Upper lobe of left lung (tissue), 6 donors: Measurements from ENCODE around the gene MGAT4A. TPM values are rescaled to one million over a fixed set of nuclear protein-coding genes. Genes with fewer than 3 reads are reported as not detected.
"Not testable (repeated sequence)": the region's sequence is repeated elsewhere in the genome, so short reads cannot be mapped to it uniquely, and the experiment has no call there.

Experiments
- ATAC-seq, 2 donors: fragments of 200-7000 bp; cut with Tn5 transposase; one replicate each; pipeline ENCODE4 v1.9.1; 2022; ENCODE audit warnings: mild to moderate bottlenecking in 2 of 2, moderate library complexity in 2 of 2; ENCODE audit not compliant: low FRiP score in 2 of 2
- DNase-seq, 2 donors: peaks; one replicate each; pipeline ENCODE4 v3.0.0-alpha.2; 2019 to 2020
- H3K27ac ChIP-seq, 4 donors: fragments of 200-600 bp; sonication (generic); one replicate each; pipeline ENCODE4 v1.5.1; 2016 to 2019
- H3K27me3 ChIP-seq, 4 donors: fragments of 200-600 bp; sonication (generic); one replicate each; pipeline ENCODE4 v1.5.1; 2017 to 2019
- H3K36me3 ChIP-seq, 4 donors: fragments of 200-600 bp; sonication (generic); one replicate each; pipeline ENCODE4 v1.5.1; 2016 to 2019
- H3K4me1 ChIP-seq, 4 donors: fragments of 200-600 bp; sonication (generic); one replicate each; pipeline ENCODE4 v1.5.1; 2018 to 2019
- H3K4me3 ChIP-seq, 4 donors: fragments of 200-600 bp; sonication (generic); one replicate each; pipeline ENCODE4 v1.5.1; 2017 to 2019; ENCODE audit warnings: mild to moderate bottlenecking in 2 of 4, moderate library complexity in 1 of 4
- H3K9me3 ChIP-seq, 4 donors: fragments of 200-600 bp; sonication (generic); one replicate each; pipeline ENCODE4 v1.5.1; 2018 to 2019
- EP300 ChIP-seq, 4 donors: sonication (generic); formaldehyde crosslinking; IDR thresholded peaks; one replicate each; pipeline ENCODE4 v1.5.1; 2017; ENCODE audit warnings: antibody characterized with exemption in 4 of 4, control low read depth in 2 of 4
- POLR2A ChIP-seq, 4 donors: fragments of 450-650 bp; IDR thresholded peaks; one replicate each; pipeline ENCODE4 v1.5.1; 2016 to 2017; ENCODE audit warnings: antibody characterized with exemption in 4 of 4, mild to moderate bottlenecking in 2 of 4
- POLR2AphosphoS5 ChIP-seq, 2 donors: sonication (generic); formaldehyde crosslinking; IDR thresholded peaks; one replicate each; pipeline ENCODE4 v1.5.1; 2017; ENCODE audit warnings: antibody characterized with exemption in 2 of 2
- WGBS, 2 donors: methylation state at CpG; one replicate each; pipeline ENCODE4 v1.1.5; 2017 to 2018; 5-methylcytosine and 5-hydroxymethylcytosine counted together
- total RNA-seq, 6 donors: library from RNA; depleted of rRNA in 4 of 6; stranded (reverse); fragments of >200 nt in 4 of 6; gene quantifications; one replicate each; pipeline versions ENCODE4 v1.1.0 to v1.2.1, GENCODE V29; 2016 to 2021
- TF ChIP-seq, protein P1 (sequence below), 6 experiments: fragments of 450-650 bp in 4 of 6; fragments of 200-600 bp in 2 of 6; sonication (generic) in 2 of 6; IDR thresholded peaks; one replicate each; pipeline ENCODE4 v1.5.1; 2016 to 2019; ENCODE audit warnings: antibody characterized with exemption in 6 of 6
- donor health status: DM: no; HTN: no; CAD: no; lungs with moderate emphysema.
- donor health status: DM: no; HTN: yes; CAD: no; lungs with severe emphysema.

MGAT4A gene
- total RNA-seq, 6 donors from 2014 or later: 28.4 to 69.6 (median 53.6) TPM

DNA sequence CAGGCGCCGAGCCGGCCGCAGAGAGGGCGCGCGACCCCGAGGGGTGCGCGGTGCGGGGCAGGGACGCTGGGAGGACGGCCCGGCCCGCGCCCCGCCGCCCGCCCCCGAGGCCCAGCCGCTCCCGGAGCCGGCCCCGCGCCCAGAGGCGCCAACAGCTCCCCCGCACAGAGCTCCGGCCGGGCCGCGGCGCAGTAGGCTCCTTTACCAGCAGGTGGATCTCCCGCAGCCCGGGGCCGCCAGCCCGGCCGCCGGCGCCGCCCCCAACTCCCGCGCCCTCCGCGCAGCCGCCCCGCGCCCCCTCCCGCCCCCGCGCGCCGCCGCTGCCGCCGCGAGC lies 258 bp downstream of the MGAT4A start:
- ATAC-seq: peak; percentile 25 to 68
- H3K4me1 ChIP-seq: peaks cover 30 to 59% (median 37%) of the 10 kb centered on the region in 4 donors
- TF ChIP-seq POLR2AphosphoS5 (IDR thresholded peaks at IDR 0.05) (no peak), EP300 (IDR thresholded peaks at IDR 0.05) (no peak)
- TF ChIP-seq, protein P1, sequence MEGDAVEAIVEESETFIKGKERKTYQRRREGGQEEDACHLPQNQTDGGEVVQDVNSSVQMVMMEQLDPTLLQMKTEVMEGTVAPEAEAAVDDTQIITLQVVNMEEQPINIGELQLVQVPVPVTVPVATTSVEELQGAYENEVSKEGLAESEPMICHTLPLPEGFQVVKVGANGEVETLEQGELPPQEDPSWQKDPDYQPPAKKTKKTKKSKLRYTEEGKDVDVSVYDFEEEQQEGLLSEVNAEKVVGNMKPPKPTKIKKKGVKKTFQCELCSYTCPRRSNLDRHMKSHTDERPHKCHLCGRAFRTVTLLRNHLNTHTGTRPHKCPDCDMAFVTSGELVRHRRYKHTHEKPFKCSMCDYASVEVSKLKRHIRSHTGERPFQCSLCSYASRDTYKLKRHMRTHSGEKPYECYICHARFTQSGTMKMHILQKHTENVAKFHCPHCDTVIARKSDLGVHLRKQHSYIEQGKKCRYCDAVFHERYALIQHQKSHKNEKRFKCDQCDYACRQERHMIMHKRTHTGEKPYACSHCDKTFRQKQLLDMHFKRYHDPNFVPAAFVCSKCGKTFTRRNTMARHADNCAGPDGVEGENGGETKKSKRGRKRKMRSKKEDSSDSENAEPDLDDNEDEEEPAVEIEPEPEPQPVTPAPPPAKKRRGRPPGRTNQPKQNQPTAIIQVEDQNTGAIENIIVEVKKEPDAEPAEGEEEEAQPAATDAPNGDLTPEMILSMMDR (IDR thresholded peaks at IDR 0.05): peak in 5 of 6 experiments; percentile 20 to 62 (median 30)
- no peaks in the 10 kb centered on the region for H3K27me3 ChIP-seq
- H3K9me3 ChIP-seq: no peaks in the 10 kb centered on the region
- DNase-seq: peak; percentile 44 to 95
- peak overlapping the region; percentile 87 to 94 (median 90) for H3K27ac ChIP-seq
- WGBS, 2 donors: no CpG with 5 or more reads among the region's 56 CpGs
- no peaks in the 10 kb centered on the region for H3K36me3 ChIP-seq
- peak overlapping the region; percentile 32 to 89 (median 82) for H3K4me3 ChIP-seq

DNA sequence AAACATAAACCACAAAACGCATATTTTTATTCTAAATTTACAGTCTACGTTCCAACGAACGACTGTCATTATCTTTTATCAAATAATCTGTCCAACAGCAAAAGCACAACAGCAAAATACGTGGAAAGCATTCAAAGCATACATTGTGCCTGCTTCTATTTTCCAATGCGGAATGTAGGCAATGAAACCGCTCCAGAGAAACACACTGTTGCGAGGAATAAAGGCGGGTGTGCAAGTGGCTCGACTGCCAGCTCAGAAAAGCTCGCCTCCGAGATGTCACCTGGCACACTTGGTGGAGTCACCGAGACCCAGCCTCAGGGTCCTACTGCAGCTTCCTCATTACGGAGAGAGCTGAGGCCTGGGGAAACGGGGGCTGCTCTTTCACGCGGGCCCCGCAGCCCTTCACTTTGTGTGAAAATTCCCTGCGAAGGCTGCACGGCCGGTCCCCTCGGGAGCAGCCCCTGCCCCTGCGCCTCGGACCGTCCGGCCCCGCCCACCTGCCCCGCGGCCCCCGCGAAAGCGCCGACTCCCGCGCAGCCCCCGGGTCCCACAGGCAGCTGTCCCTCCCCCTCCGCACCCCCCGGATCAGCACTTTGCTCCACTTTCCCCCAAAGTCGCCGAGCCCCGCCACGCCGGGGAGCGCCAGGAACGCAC lies 752 bp downstream of the MGAT4A start:
- DNase-seq (peak in 1 of 2 donors; percentile 86), ATAC-seq (peak; percentile 21 to 55)
- 1 to 2% methylated on average over 12 to 22 of the region's 45 CpGs for WGBS, 2 donors
- no peaks in the 10 kb centered on the region for H3K9me3 ChIP-seq
- TF ChIP-seq EP300 (IDR thresholded peaks at IDR 0.05) (no peak), POLR2A (IDR thresholded peaks at IDR 0.05) (peak in 2 of 4 donors; percentile 26 to 60), POLR2AphosphoS5 (IDR thresholded peaks at IDR 0.05) (peak; percentile 33 to 55)
- TF ChIP-seq, protein P1 (IDR thresholded peaks at IDR 0.05): no peak
- H3K36me3 ChIP-seq: no peaks in the 10 kb centered on the region
- H3K4me1 ChIP-seq: peaks cover 32 to 61% (median 39%) of the 10 kb centered on the region in 4 donors
- H3K27me3 ChIP-seq: no peaks in the 10 kb centered on the region
- H3K27ac ChIP-seq: peak overlapping the region; percentile 87 to 94 (median 90)
- H3K4me3 ChIP-seq: peak overlapping the region; percentile 32 to 89 (median 82)

DNA sequence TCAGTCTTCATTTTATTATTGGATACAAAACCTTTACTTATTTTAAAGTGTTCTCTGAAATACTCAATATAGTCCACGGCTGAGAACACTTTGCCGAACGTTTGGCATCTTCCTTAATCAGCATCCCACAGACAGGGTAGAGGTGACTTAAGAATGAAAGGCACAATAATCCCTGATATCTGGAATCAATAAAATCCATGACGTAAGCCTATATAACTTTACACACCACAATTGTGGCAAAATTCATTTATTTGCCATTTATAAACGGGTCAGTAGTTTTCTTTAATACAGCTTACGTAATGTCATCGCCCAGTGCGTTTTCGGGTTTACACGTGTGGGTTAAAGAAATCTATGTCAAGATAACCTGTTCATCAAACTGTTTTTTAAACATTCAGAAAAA lies 1.3 kb downstream of the MGAT4A start:
- no peaks in the 10 kb centered on the region for H3K27me3 ChIP-seq
- no peak for DNase-seq
- peak overlapping the region; percentile 32 to 89 (median 82) for H3K4me3 ChIP-seq
- peaks cover 0 to 4% (median 0%) of the 10 kb centered on the region in 4 donors for H3K36me3 ChIP-seq
- TF ChIP-seq, protein P1 (IDR thresholded peaks at IDR 0.05): no peak
- no peak for TF ChIP-seq EP300 (IDR thresholded peaks at IDR 0.05)
- no peak for TF ChIP-seq POLR2A (IDR thresholded peaks at IDR 0.05)
- TF ChIP-seq POLR2AphosphoS5 (IDR thresholded peaks at IDR 0.05): no peak
- peaks cover 33 to 56% (median 42%) of the 10 kb centered on the region in 4 donors for H3K4me1 ChIP-seq
- H3K9me3 ChIP-seq: no peaks in the 10 kb centered on the region
- no peak for ATAC-seq
- H3K27ac ChIP-seq: peak overlapping the region; percentile 87 to 94 (median 90)
- WGBS, 2 donors: 27 to 35% methylated on average over 10 of the region's 10 CpGs

DNA sequence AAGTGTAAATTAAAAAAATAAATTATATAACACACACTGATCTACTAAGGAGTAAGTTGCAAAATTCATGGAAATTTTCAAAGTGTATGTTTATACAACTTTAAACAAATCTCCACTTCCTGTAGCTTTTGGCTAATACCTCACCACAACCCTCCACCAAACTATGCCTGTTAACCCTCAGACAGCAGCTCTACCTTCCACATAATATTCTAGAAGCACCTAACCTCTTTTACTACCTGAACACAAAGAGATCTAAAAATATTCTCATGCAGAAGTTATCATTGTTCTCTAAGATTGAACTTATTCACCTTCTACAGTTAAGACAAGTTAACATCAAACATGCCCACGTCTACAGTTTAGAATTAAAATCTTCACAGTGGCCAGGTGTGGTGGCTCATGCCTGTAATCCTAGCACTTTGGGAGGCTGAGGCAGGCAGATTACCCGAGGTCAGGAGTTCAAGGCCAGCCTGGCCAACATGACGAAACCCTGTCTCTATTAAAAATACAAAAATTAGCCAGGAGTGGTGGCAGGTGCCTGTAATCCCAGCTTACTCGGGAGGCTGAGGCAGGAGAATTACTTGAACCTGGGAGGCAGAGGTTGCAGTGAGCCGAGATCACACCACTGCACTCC lies 2.7 kb downstream of the MGAT4A start:
- Histone ChIP-seq H3K4me3 (peak overlapping the region in 1 of 4 donors; percentile 89), H3K27ac (peak overlapping the region; percentile 26 to 94 (median 88)), H3K4me1 (peaks cover 35 to 57% (median 40%) of the 10 kb centered on the region in 4 donors)
- not testable (repeated sequence) for H3K9me3 ChIP-seq, DNase-seq, H3K36me3 ChIP-seq, ATAC-seq, H3K27me3 ChIP-seq
- 49 to 67% methylated on average over 5 of the region's 5 CpGs for WGBS, 2 donors

DNA sequence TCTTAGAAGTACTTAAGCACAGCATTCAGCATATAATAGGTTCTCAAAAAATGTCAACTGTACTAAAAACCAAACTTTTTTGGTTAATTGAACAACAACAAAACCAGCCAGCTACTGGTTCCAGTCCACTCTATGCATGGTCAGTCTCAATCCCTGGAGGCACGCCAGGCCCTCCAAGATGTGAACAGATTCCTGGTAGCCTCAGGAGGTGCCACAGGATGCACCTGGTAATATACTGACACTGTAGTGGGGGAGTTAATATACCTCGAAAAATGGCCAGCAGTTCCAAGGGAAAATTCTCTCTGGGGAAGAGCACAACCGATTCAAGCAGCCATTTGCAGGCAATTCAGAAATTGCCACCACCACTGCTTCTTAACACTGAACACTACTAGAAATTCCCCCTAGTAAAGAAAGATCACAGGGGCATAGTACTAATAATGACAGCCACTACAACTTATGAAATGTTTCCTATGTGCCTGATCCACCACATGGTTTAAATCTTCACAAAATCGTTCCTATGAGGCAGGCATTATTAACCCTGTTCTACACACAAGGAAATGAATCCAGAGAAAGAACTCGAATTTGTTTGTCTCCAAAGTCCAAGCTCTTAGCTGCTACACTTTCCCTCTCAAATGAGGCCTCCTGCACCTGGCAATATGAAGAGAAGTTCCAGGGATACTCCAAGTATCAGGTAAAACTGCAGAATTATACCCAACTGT lies 3.4 kb downstream of the MGAT4A start:
- DNase-seq (peak in 1 of 2 donors; percentile 40), ATAC-seq (no peak)
- WGBS, 2 donors: 34 to 37% methylated on average over 5 of the region's 5 CpGs
- H3K4me3 ChIP-seq: peak overlapping the region in 1 of 4 donors; percentile 89
- no peaks in the 10 kb centered on the region for H3K9me3 ChIP-seq
- peaks cover 0 to 11% (median 2%) of the 10 kb centered on the region in 4 donors for H3K36me3 ChIP-seq
- H3K4me1 ChIP-seq: peaks cover 35 to 60% (median 40%) of the 10 kb centered on the region in 4 donors
- TF ChIP-seq, protein P1 (IDR thresholded peaks at IDR 0.05): no peak
- TF ChIP-seq POLR2A (IDR thresholded peaks at IDR 0.05) (no peak), EP300 (IDR thresholded peaks at IDR 0.05) (no peak), POLR2AphosphoS5 (IDR thresholded peaks at IDR 0.05) (no peak)
- H3K27ac ChIP-seq: peak overlapping the region; percentile 26 to 94 (median 88)
- no peaks in the 10 kb centered on the region for H3K27me3 ChIP-seq
